Adrenal gland (tissue), 5 donors: Measurements from ENCODE around the gene METTL27.

Experiments
- POLR2A ChIP-seq, 2 donors: fragments of 450-650 bp; IDR thresholded peaks; one replicate each; pipeline ENCODE4 v1.6.1; 2017; ENCODE audit warnings: antibody characterized with exemption in 2 of 2, mild to moderate bottlenecking in 2 of 2, moderate library complexity in 1 of 2
- TF ChIP-seq, protein P1 (sequence below), 6 experiments: fragments of 450-650 bp in 4 of 6; fragments of 200-600 bp in 2 of 6; sonication (generic) in 1 of 6; IDR thresholded peaks; 1 replicate in 5 of 6; 2 replicates in 1 of 6; pipeline versions ENCODE4 v1.5.1 to v1.8.0; 2016 to 2021; ENCODE audit warnings: antibody characterized with exemption in 6 of 6, mild to moderate bottlenecking in 2 of 6, moderate library complexity in 1 of 6
- donor health status: DM: no; HTN: no; CAD: no.

DNA sequence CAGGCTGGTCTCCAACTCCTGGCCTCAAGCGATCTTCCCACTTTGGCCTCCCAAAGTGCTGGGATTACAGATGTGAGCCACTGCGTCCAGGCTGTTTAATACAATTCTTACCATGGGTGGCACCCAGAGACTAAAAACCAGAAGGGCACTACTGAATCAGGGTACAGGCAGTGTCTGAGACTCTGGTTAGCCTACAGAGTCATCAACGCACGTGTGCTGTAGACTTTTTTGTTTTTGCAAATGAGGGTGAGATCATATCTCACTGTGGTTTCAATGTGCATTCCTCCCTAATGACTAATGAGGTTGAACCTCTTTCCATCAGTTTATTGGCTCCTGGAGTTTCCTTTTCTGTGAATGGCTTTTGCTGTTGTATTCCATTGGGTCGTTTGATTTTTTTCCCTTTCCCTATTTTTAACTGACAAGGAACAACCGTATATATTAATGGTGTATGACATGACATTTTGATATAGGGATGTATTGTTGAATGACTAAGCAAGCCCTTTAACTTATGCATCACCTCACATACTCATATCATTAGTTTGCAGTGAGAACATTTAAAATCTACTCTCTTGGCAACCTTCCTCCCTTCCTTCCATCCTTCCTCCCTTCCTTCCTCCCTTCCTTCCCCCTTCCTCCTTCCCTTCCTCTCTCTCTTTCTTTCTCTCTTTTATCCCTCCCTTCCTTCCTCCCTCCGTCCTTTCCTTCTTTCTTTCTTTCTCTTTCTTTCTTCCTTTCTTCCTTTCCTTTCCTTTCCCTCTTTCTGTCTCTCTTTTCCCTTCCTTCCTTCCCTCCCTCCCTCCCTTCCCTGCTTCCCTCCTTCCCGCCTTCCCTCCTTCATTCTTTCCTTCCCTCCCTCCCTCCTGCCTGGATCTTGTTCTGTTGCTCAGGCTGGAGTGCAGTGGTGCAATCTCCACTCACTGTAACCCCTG, 9.4 kb upstream of the METTL27 start:
- TF ChIP-seq, protein P1, sequence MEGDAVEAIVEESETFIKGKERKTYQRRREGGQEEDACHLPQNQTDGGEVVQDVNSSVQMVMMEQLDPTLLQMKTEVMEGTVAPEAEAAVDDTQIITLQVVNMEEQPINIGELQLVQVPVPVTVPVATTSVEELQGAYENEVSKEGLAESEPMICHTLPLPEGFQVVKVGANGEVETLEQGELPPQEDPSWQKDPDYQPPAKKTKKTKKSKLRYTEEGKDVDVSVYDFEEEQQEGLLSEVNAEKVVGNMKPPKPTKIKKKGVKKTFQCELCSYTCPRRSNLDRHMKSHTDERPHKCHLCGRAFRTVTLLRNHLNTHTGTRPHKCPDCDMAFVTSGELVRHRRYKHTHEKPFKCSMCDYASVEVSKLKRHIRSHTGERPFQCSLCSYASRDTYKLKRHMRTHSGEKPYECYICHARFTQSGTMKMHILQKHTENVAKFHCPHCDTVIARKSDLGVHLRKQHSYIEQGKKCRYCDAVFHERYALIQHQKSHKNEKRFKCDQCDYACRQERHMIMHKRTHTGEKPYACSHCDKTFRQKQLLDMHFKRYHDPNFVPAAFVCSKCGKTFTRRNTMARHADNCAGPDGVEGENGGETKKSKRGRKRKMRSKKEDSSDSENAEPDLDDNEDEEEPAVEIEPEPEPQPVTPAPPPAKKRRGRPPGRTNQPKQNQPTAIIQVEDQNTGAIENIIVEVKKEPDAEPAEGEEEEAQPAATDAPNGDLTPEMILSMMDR (IDR thresholded peaks at IDR 0.05) = no peak
- no peak for TF ChIP-seq POLR2A (IDR thresholded peaks at IDR 0.05)
